ENCODE data around the gene MTHFD1L. TPM values are rescaled to one million over a fixed set of nuclear protein-coding genes. Genes with fewer than 3 reads are reported as not detected.

MTHFD1L gene
- total RNA-seq, 1 experiment from 2014 or later = 36.3 TPM

DNA sequence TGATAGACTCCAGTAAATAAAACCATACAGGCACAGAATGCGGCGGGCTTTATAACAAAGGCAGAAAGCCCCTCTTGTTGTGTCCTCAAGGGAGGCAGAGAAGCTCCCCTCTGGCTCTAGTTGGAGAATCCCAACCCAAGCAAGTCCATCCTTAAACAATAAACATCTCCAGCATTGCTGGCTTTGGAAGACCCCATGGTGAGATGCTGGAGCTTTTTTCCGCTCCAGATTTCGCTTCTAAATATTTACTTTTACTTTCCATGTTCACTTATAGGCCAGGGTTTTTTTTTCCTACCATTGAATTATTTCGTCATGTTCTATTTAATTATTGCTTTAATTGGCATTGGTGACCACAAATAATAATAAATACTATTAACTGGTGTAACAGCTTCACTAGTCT, 176.2 kb downstream of the MTHFD1L start:
- DNase-seq (ENCODE audit: low spot score) = no peak

- peak; percentile 45 for DNase-seq (ENCODE audit: low spot score)
Observed at GRCh38 chr6:151042911-151043330, 177.4 kb downstream of the MTHFD1L start.

DNA sequence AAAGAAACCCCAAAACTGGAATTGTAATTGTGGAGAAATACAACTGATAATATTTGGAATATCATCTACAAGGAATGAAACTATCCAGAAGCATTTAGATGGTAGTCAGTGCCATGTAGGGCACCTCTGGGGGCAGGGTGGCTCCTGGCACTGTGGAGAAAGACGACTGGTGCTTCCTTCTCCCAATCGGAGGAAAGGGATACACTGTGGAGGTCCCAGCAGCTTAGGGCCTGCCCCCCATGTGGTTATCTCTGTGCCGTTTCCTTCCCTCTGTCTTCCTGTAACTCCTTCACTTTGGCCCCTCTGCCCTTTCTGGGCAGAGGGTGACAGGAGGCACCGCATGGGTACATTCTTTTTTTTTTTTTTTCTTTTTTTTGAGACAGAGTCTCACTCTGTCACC, 178.4 kb downstream of the MTHFD1L start:
- no peak for DNase-seq (ENCODE audit: low spot score)

DNA sequence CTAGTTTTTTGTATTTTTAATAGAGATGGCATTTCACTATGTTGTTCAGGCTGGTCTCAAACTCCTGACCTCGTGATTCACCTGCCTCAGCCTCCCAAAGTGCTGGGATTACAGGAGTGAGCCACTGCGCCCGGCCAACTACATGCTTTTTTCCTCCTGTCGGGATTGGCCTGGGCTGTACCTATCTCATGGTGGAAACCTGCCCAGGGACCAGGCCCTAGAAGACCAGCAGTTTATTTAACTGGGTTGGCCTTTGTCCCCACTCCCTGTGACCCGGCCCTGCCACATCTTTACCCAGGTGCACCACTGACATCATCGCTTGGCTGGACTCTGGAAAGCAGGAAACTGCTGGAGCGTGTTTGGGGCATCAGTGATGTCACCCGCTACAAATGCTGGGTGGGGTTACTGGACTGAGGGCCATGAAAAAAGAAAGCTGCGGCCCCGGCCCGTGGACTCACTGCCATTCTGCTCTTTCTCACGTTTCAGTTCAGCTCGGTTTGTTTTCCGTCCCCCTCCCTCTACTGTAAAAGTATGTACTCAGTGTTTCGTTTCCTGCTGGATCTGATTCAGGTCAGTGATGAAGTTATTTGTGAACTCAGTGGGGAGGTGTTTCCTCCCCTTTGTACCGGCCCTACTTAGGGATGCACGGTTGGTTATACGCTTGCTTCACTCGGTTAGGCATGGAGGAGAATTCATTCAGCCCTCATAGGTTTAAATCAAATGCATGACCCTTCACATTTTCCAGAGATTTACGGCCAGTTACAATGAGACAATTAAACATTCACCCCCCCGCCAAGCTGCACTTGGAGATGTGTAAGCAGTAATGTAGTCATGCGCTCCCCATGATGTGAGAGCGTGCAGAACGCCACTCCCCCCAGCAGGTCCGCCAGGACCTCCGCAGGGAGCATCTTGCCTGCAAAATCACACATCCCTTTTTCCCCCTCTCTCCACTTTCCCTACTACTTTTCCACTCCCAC, 179.3 kb downstream of the MTHFD1L start:
- DNase-seq (ENCODE audit: low spot score) = peak; percentile 92

GRCh38 chr6:151045511-151046222, 180.2 kb downstream of the MTHFD1L start:
- DNase-seq (ENCODE audit: low spot score) = peak; percentile 93

DNA sequence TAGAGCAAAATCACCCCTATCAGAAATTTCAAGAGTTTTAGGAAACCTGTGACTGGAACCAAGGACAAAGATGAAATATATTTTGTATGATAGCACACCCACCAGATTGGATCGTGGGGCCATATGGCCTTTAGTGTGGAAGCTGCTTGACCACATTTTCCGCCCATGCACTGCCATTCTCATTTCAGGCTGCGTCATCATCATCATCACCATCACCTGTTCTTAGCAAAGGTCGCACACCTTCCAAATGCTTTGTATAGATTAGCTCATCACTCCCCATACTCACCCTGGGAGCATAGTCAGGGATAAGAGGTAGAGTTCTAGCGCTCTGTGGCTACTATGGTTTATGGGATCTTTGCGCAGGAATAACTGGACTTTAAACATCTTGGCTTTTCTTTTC, 185.7 kb downstream of the MTHFD1L start:
- DNase-seq (ENCODE audit: low spot score) = no peak

DNA sequence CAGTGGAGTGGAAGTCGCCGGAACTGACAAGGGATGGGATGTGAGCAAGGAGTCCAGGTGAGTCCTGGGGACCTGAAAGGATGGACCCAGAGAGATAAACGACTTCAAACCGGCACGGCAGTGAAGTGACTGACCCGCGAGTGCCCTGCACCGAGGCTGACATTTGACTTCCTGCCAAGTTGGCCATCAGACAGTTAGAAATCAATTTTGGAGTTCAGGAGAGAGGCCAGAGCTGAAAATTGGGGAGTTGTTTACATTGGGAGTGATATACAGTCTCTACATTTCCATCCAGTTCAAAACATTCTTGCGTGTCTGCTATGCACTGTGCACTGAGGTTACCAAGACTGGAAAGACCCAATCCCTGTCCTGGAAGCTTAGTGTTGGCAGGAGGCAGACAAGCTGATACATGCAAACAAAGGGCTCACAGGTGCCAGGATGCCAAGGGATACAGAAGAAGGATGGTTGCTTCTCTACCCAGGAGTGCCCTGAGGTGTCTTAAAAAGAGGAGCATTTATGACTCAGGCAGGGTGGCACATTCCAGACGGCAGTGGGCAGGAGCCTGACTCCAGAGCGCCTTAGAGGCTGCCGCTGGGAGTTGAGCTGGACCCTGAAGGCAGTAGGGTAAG, 186.6 kb downstream of the MTHFD1L start:
- no peak for DNase-seq (ENCODE audit: low spot score)

GRCh38 chr6:151054306-151054705, 188.8 kb downstream of the MTHFD1L start:
- DNase-seq (ENCODE audit: low spot score) = no peak

GRCh38 chr6:151056230-151056907, 190.9 kb downstream of the MTHFD1L start:
- no peak for DNase-seq (ENCODE audit: low spot score)

DNA sequence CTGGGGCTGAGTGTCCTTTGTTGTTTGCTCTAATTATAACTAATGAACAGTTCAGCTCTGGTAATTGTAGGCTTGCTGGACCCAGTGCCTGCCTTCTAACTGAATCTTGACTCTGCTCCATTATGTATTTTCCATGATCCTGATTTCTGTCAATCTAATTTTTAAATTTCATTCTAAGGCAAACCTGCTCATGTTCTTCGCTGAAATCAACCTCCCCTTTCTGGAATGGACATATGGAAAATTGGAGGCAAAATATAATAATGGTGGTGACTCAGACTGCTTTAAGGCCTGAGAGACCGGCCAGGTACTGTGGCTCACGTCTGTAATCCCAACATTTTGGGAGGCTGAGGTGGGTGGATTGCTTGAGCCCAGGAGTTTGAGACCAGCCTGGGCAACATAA, 191.6 kb downstream of the MTHFD1L start:
- no peak for DNase-seq (ENCODE audit: low spot score)

DNA sequence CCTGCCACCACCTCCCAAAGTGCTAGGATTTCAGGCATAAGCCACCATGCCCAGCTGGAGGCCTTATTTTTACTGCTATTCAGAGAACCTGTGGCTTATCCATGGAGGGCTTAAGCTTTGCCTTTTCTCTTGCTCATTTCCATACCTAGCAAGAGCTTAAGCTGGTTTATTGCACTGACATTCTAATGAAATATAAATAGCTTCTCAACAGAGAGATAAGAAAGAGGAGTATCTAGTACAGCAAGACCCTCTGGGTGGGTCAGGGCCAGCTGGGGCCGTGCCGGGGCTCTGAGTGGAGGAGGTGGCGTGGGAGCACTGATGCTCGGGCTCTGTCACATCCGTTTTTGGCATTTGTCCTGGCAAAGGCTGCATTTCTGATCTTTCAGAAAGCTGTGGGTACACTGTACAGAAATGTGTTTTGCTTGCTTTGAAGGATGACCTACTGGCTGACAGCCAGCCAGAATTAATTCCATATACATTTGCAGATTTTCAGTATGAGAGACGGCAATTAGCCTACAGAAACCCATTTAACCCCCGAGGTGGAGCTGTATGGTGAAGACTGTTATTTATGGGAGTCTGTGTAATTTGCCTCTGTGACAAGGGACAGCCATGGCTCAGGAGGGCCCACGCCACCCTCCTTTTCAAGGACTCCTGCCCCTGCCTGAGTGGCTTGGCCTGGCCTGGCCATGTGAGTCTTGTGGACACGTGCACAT, 192.7 kb downstream of the MTHFD1L start:
- DNase-seq (ENCODE audit: low spot score) = no peak

DNA sequence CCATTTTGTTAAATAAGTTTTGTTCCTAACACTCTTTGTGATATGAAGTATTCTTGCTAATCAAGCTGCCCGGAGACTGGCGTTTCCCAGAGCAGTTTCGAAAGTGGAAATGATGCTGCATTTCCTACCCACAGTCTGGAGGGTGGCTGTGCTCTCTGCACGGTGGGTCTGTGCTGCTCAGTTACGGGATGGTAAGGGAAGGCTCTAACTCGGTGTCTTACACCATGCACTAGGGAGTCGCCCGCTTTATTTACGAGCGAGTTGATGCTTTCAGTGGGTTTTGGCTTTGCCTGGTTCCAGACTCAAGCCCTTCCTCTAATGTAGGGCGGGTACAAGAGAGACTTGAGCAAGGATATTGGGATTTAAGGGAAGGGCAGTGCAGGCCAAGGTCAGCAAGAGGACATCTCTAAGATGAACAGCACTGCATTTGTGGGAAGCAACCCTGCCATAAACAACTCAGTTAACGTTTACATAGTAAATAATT, 194.2 kb downstream of the MTHFD1L start:
- no peak for DNase-seq (ENCODE audit: low spot score)

DNA sequence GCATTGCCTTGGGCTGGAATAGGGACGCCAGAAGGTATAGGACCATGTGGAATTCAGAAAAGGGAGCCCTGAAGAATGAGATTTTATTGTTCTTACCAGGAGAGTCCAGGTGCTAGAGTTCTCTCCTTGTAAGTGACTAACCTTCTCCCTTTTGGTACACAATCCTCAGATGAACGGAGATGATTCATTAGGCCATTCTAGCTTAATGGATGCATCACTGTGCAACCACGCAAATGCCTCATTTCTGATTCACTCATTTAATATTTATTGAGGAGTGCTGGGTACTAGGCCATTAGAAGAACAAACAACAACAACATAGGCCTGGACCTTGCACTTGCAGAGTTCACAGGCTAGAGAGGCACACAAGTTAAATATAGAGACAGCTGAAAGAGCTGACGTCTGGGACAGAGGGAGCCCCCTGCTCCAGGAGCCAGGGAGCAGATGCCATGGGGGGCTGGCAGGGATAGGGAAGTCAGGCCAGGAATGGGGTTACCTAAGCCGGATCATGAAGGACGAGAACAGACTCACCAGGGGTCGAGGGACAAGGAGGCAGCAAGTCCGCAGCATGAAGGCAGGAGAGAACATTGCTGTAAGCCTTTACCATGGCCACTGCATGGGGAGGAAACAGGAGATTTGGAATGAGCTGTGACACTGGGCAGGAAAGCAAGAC, 194.7 kb downstream of the MTHFD1L start:
- peak; percentile 98 for DNase-seq (ENCODE audit: low spot score)

- DNase-seq (ENCODE audit: low spot score) = no peak
Observed at GRCh38 chr6:151060766-151061531, 195.4 kb downstream of the MTHFD1L start.

DNA sequence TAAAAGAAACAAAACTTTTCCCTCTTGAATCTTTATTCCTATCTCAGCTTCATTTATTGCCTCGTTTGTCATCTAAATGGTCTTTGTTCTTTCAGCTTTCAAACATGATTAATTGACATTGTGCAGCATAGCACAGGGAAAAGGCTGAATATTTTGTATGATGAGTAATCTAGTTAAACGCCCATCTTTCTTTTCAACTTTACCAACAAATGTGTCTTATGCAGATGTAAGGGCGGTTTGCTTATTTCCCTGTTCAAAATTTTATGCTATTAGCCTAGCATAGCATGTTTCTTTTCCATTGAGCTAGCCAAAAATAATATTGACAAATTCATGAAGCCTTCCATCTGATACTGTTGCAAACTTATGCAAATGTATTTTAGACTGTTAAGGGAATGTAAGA, 197.8 kb downstream of the MTHFD1L start:
- DNase-seq (ENCODE audit: low spot score) = peak; percentile 88

DNA sequence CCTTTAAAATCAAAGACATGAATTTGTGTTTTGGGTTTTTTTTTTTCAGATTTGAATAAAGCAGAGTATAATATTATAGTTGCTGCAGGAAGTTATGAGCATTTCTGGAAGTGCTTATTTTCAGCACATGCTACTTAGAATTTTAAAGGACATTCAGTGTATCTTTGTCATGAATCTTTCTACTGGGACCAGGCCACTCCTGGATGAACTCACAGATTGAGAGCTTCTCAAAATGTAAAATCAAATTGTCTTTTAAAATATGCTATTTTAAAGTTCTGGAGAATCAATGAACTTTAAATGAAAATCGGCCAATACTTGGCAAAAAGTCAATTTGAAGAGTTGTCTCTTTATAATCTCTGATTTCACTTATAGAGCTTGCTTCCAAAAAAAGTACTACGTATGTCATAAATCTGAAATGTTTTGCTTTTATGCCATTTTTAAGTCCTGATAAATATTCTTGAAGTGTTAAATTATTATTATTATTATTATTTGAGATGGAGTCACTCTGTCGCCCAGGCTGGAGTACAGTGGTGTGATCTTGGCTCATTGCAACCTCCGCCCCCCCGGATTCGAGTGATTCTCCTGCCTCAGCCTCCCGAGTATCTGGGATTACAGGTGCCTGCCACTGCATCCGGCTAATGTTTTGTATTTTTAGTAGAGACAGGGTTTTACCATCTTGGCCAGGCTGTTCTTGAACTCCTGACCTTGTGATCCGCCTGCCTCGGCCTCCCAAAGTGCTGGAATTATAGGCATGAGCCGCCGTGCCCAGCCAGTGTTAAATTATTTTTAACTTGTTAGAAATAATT, 198.5 kb downstream of the MTHFD1L start:
- DNase-seq (ENCODE audit: low spot score) = no peak

- no peak for DNase-seq (ENCODE audit: low spot score)
Observed at GRCh38 chr6:151065027-151065815, 199.7 kb downstream of the MTHFD1L start.

Measured in A172 (cell line).